SK-N-SH (cell line): Measurements from ENCODE around the gene ADTRP.

Experiments used
- CTCF ChIP-seq: fragments of 200-600 bp; sonication (generic); IDR thresholded peaks from 2 replicates; pipeline ENCODE4 v1.6.1; 2017; ENCODE audit warnings: antibody characterized with exemption, mild to moderate bottlenecking, moderate library complexity
- TF ChIP-seq, protein P1 (sequence below): fragments of 150-350 bp; IDR thresholded peaks from 2 replicates; pipeline ENCODE4 v1.6.1; 2017; ENCODE audit warnings: antibody characterized with exemption, low read length, low read depth, borderline replicate concordance

- TF ChIP-seq, protein P1, sequence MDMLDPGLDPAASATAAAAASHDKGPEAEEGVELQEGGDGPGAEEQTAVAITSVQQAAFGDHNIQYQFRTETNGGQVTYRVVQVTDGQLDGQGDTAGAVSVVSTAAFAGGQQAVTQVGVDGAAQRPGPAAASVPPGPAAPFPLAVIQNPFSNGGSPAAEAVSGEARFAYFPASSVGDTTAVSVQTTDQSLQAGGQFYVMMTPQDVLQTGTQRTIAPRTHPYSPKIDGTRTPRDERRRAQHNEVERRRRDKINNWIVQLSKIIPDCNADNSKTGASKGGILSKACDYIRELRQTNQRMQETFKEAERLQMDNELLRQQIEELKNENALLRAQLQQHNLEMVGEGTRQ: no peak
- no peak for TF ChIP-seq CTCF
These were observed 64.3 kb downstream of the ADTRP start for GRCh38 chr6:11714116-11714797.
